K562 (cell line): ENCODE measurements around the gene ART1. TPM values are rescaled to one million over a fixed set of nuclear protein-coding genes. Genes with fewer than 3 reads are reported as not detected.
A peak's percentile ranks its signal among the peaks of the same experiment; 100 is the strongest.

ENCODE experiments used
- ATAC-seq: fragments of 200-7000 bp; cut with Tn5 transposase; 3 replicates; pipeline ENCODE4 v1.9.1; 2020; ENCODE audit warnings: moderate library complexity
- BruUV-seq: library from RNA; stranded (reverse); fragments of 400-500 nt; replicated peaks from 2 replicates; lab custom pipeline; 2021; lab: Mats Ljungman, UMichigan
- CTCF ChIA-PET: fragments of 300-600 bp; formaldehyde crosslinking; extraction: SDS; loops from one replicate; lab custom pipeline; 2021; ENCODE audit warnings: low intra/inter-chr PET ratio; lab: Yijun Ruan, JAX
- POLR2A ChIA-PET: fragments of 300-600, 350-650 bp; sonication (Branson Sonifier 250); formaldehyde crosslinking; extraction: SDS; loops from one replicate; lab custom pipeline; 2021; ENCODE audit warnings: antibody characterized with exemption, inconsistent platforms; lab: Yijun Ruan, JAX
- DNase-seq, 4 experiments: peaks; one replicate each; pipeline versions ENCODE4 v3.0.0 to v3.0.0-alpha.2; 2011 to 2018; ENCODE audit warnings: low spot score in 3 of 4, mixed read lengths in 3 of 4; ENCODE audit errors: extremely low read depth in 1 of 4
- FAIRE-seq: peaks from 2 replicates; lab custom pipeline; 2011; peaks lifted over from hg19 to GRCh38; lab: Jason Lieb, UNC
- H2AFZ ChIP-seq: 2 replicates; pipeline ENCODE4 v1.6.0; 2011; ENCODE audit warnings: low read depth, low read length, control low read depth, inconsistent platforms
- H3K27ac ChIP-seq: fragments of 200-600 bp; 3 replicates; pipeline ENCODE4 v1.8.0; 2011; ENCODE audit warnings: low read depth, mild to moderate bottlenecking, control low read depth, inconsistent platforms, low read length, moderate library complexity, mixed read lengths; ENCODE audit errors: extremely low read depth
- H3K27me3 ChIP-seq, 2 experiments: fragments of 300-600 bp in 1 of 2; 2 replicates in 1 of 2; 3 replicates in 1 of 2; pipeline versions ENCODE4 v1.6.0 to v1.8.0; 2011; ENCODE audit warnings: inconsistent platforms in 2 of 2, low read length in 2 of 2, mild to moderate bottlenecking in 1 of 2, mixed read lengths in 1 of 2, moderate library complexity in 1 of 2; ENCODE audit not compliant: control insufficient read depth in 2 of 2, insufficient read depth in 2 of 2
- H3K36me3 ChIP-seq: fragments of 300-600 bp; 3 replicates; pipeline ENCODE4 v1.8.0; 2011; ENCODE audit warnings: mild to moderate bottlenecking, low read length, inconsistent platforms; ENCODE audit not compliant: control insufficient read depth, insufficient read depth
- H3K4me1 ChIP-seq, 2 experiments: fragments of 200-600 bp in 1 of 2; replicated peaks in 1 of 2; 2 replicates in 1 of 2; 3 replicates in 1 of 2; pipeline versions ENCODE4 v1.5.1 to v1.8.0; 2011; ENCODE audit warnings: inconsistent platforms in 2 of 2, low read length in 2 of 2, mild to moderate bottlenecking in 1 of 2, mixed read lengths in 1 of 2, moderate library complexity in 1 of 2; ENCODE audit not compliant: control insufficient read depth in 2 of 2, insufficient read depth in 2 of 2
- H3K4me2 ChIP-seq: 2 replicates; pipeline ENCODE4 v1.6.1; 2011; ENCODE audit warnings: low read length, control low read depth, inconsistent platforms, mixed read lengths; ENCODE audit not compliant: insufficient read depth
- H3K4me3 ChIP-seq: fragments of 200-600 bp; sonication (generic), shearing (Covaris generic); 2 replicates; pipeline ENCODE4 v1.5.1; 2016; ENCODE audit warnings: control low read depth, inconsistent platforms
- H3K79me2 ChIP-seq: fragments of 200-600 bp; 3 replicates; pipeline ENCODE4 v1.8.0; 2011; ENCODE audit warnings: low read length, inconsistent platforms; ENCODE audit not compliant: control insufficient read depth, insufficient read depth
- H3K9ac ChIP-seq, 2 experiments: 2 replicates each; pipeline versions ENCODE4 v1.6.0 to v1.6.1; 2011; ENCODE audit warnings: low read depth in 2 of 2, low read length in 2 of 2, control low read depth in 1 of 2, inconsistent platforms in 1 of 2, mild to moderate bottlenecking in 1 of 2, mixed read lengths in 1 of 2; ENCODE audit not compliant: insufficient read depth in 1 of 2
- H3K9me1 ChIP-seq: one replicate; pipeline ENCODE4 v1.6.0; 2011; ENCODE audit warnings: inconsistent platforms, mild to moderate bottlenecking, low read length, moderate library complexity; ENCODE audit not compliant: control insufficient read depth, insufficient read depth
- H3K9me3 ChIP-seq: replicated peaks from 2 replicates; pipeline ENCODE4 v1.5.1; 2011; ENCODE audit warnings: low read depth, low read length, inconsistent platforms; ENCODE audit not compliant: control insufficient read depth, insufficient read depth
- H4K20me1 ChIP-seq: replicated peaks from 2 replicates; pipeline ENCODE4 v1.6.1; 2011; ENCODE audit warnings: low read length, inconsistent platforms, mixed read lengths; ENCODE audit not compliant: control insufficient read depth, insufficient read depth
- NFIC ChIP-seq: fragments of 450-650 bp; IDR thresholded peaks from 2 replicates; pipeline ENCODE4 v1.6.1; 2017; ENCODE audit warnings: mild to moderate bottlenecking, inconsistent platforms
- NR1H2 ChIP-seq: sonication (generic); formaldehyde crosslinking; IDR thresholded peaks from 2 replicates; pipeline ENCODE4 v1.4.0; 2020; ENCODE audit warnings: mild to moderate bottlenecking, missing genetic modification reagents
- ZNF263 ChIP-seq: sonication (generic); formaldehyde crosslinking; IDR thresholded peaks from 2 replicates; pipeline ENCODE4 v1.8.0; 2022; ENCODE audit warnings: mild to moderate bottlenecking, missing genetic modification reagents, borderline replicate concordance
- WGBS: fragments of 100-300 bp; shearing (Covaris generic); methylation state at CpG from one replicate; pipeline ENCODE4 v1.1.6; 2016; ENCODE audit warnings: low coverage, mixed read lengths; ENCODE audit not compliant: insufficient coverage; ENCODE audit errors: missing lambda C conversion rate; 5-methylcytosine and 5-hydroxymethylcytosine counted together
- in situ Hi-C: fragments of 300-500 bp; cut with MboI; formaldehyde crosslinking; loops from 4 replicates; pipeline ENCODE4 v1.15.0; 2018; ENCODE audit warnings: inconsistent platforms, mixed read lengths
- intact Hi-C: fragments of 100-400 bp; cut with micrococcal nuclease; formaldehyde crosslinking; loops from 2 replicates; pipeline ENCODE4 v1.14.2; 2022
- polyA plus RNA-seq, 8 experiments: library from polyadenylated mRNA; depleted of rRNA in 4 of 8; stranded (reverse) in 5 of 8; unstranded in 3 of 8; fragments of >200 nt; fragmentation: Nextera tagmentation in 2 of 8; fragmentation: Illumina TruSeq in 1 of 8; extraction: Ambion mirVana in 2 of 8; extraction: Trizol in 1 of 8; gene quantifications; 2 replicates each; pipeline versions ENCODE4 v1.2.1 to v1.2.3, GENCODE V29; 2011 to 2014; ENCODE audit warnings: inconsistent platforms in 1 of 8, missing spikeins in 1 of 8
- total RNA-seq, 7 experiments: library from RNA; depleted of rRNA in 6 of 7; stranded (reverse); fragments of >200 nt in 6 of 7; fragmentation: Illumina TruSeq in 2 of 7; extraction: Trizol in 2 of 7; gene quantifications; 2 replicates each; pipeline versions ENCODE4 v1.2.1 to v1.2.3, GENCODE V29; 2011 to 2021; ENCODE audit warnings: low replicate concordance in 1 of 7
- TF ChIP-seq, protein P1 (sequence below): fragments of 200-400 bp; formaldehyde crosslinking; IDR thresholded peaks from 2 replicates; pipeline ENCODE4 v1.6.1; 2017; ENCODE audit warnings: mild to moderate bottlenecking, low read depth, low read length, moderate library complexity

The ART1 gene
- total and polyA plus RNA-seq, 9 of the 15 experiments (the other 6 are each of a cell fraction or from before 2014, with no cell fraction given): not detected

GRCh38 chr11:3616721-3617460 lies 28.0 kb upstream of the ART1 start:
- Histone ChIP-seq H3K27ac (no peak overlapping the region), H3K9me3 (no peaks in the 10 kb centered on the region; the same call in 1 of the 2 replicates), H3K4me3 (no peak overlapping the region), H3K9ac (peak overlapping the region in 1 of 2 experiments; percentile 43; a peak in 1 of 4 replicates), H3K79me2 (no peaks in the 10 kb centered on the region), H3K4me1 (peaks cover 9 to 13% of the 10 kb centered on the region in 2 experiments), H2AFZ (peak overlapping the region; percentile 63), H4K20me1 (no peaks in the 10 kb centered on the region), H3K9me1 (no peaks in the 10 kb centered on the region), H3K4me2 (no peak overlapping the region), H3K36me3 (no peaks in the 10 kb centered on the region), H3K27me3 (peaks cover 0 to 5% of the 10 kb centered on the region in 2 experiments; a peak in 1 of 5 replicates)
- DNase-seq (no peak), ATAC-seq (peak; percentile 26; the same call in 2 of the 3 replicates), FAIRE-seq (no peak)
- 41% methylated on average over 24 of the region's 25 CpGs for WGBS
- intact Hi-C loops (no loop called here), in situ Hi-C loops (no loop called here)
- TF ChIP-seq NFIC (0 out of 2 replicates have a peak, but pooled peaks have one; percentile 4), NR1H2 (CRISPR knock-in tag) (no peak)
- POLR2A ChIA-PET: interaction anchor here (0.6 kb wide), 1 partner anchor 238 kb away, joined by 5 read pairs; the partner anchor contains the start of gene ZNF195
- no TSS peak for BruUV-seq
- CTCF ChIA-PET: no interaction called here

- Histone ChIP-seq H3K9me1 (no peaks in the 10 kb centered on the region), H3K4me1 (peaks cover 9 to 13% of the 10 kb centered on the region in 2 experiments), H3K27ac (no peak overlapping the region), H3K27me3 (peaks cover 0 to 5% of the 10 kb centered on the region in 2 experiments; a peak in 1 of 5 replicates), H3K4me2 (no peak overlapping the region), H4K20me1 (no peaks in the 10 kb centered on the region), H3K79me2 (no peaks in the 10 kb centered on the region), H3K9ac (no peak overlapping the region), H3K9me3 (no peaks in the 10 kb centered on the region), H3K36me3 (no peaks in the 10 kb centered on the region), H3K4me3 (no peak overlapping the region), H2AFZ (peak overlapping the region; percentile 74)
- POLR2A ChIA-PET: interaction anchor here (0.6 to 1.0 kb wide), 4 partner anchors 9 to 602 kb away, joined by 3 to 5 read pairs (median 3); no protein-coding TSS in a partner anchor
- CTCF ChIA-PET: no interaction called here
- in situ Hi-C loops (no loop called here), intact Hi-C loops (no loop called here)
- WGBS: 24% methylated on average over 8 of the region's 8 CpGs
- no peak for DNase-seq
- TF ChIP-seq ZNF263 (CRISPR knock-in tag): peak; percentile 70
- TF ChIP-seq, protein P1, sequence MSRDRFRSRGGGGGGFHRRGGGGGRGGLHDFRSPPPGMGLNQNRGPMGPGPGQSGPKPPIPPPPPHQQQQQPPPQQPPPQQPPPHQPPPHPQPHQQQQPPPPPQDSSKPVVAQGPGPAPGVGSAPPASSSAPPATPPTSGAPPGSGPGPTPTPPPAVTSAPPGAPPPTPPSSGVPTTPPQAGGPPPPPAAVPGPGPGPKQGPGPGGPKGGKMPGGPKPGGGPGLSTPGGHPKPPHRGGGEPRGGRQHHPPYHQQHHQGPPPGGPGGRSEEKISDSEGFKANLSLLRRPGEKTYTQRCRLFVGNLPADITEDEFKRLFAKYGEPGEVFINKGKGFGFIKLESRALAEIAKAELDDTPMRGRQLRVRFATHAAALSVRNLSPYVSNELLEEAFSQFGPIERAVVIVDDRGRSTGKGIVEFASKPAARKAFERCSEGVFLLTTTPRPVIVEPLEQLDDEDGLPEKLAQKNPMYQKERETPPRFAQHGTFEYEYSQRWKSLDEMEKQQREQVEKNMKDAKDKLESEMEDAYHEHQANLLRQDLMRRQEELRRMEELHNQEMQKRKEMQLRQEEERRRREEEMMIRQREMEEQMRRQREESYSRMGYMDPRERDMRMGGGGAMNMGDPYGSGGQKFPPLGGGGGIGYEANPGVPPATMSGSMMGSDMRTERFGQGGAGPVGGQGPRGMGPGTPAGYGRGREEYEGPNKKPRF: no peak
- no TSS peak for BruUV-seq
- ATAC-seq: no peak
- FAIRE-seq: no peak
Measured at GRCh38 chr11:3617990-3618389, 26.9 kb upstream of the ART1 start.
